OCI-LY3 (cell line): ENCODE results near the gene CHMP6.

Source experiments
- H2AFZ ChIP-seq: fragments of 200-600, 300-600 bp; shearing (Covaris generic); 2 replicates; pipeline ENCODE4 v1.6.0; 2014; ENCODE audit warnings: antibody characterized with exemption, low read depth, low read length
- H3K27ac ChIP-seq: fragments of 200-600, 300-600 bp; sonication (generic); 2 replicates; pipeline ENCODE4 v1.5.1; 2014; ENCODE audit warnings: mild to moderate bottlenecking, low read length, moderate library complexity, mixed read lengths
- H3K27me3 ChIP-seq: fragments of 200-600, 300-600 bp; sonication (generic); 2 replicates; pipeline ENCODE4 v1.6.1; 2014; ENCODE audit warnings: low read depth, low read length, mixed read lengths
- H3K36me3 ChIP-seq: fragments of 200-600, 300-600 bp; sonication (generic); replicated peaks from 2 replicates; pipeline ENCODE3; 2014; ENCODE audit warnings: low read depth, low read length, mixed read lengths
- H3K4me1 ChIP-seq: fragments of 300-600, 200-600 bp; sonication (generic); 2 replicates; pipeline ENCODE4 v1.6.1; 2014; ENCODE audit warnings: low read length, mixed read lengths
- H3K4me2 ChIP-seq: fragments of 200-600, 300-600 bp; sonication (generic); 2 replicates; pipeline ENCODE4 v1.6.1; 2014; ENCODE audit warnings: low read length, mixed read lengths
- H3K4me3 ChIP-seq: fragments of 300-600, 200-600 bp; sonication (generic); 2 replicates; pipeline ENCODE4 v1.5.1; 2014; ENCODE audit warnings: antibody characterized with exemption, mild to moderate bottlenecking, low read length, moderate library complexity
- H3K79me2 ChIP-seq: fragments of 300-600, 200-600 bp; shearing (Covaris generic); 2 replicates; pipeline ENCODE4 v1.6.1; 2014; ENCODE audit warnings: mild to moderate bottlenecking, low read length, mixed read lengths
- H3K9ac ChIP-seq: fragments of 300-600, 200-600 bp; shearing (Covaris generic); 2 replicates; pipeline ENCODE4 v1.6.0; 2014; ENCODE audit warnings: mild to moderate bottlenecking, low read length, moderate library complexity
- H3K9me3 ChIP-seq: fragments of 200-600, 300-600 bp; shearing (Covaris generic); 2 replicates; pipeline ENCODE4 v1.6.1; 2014; ENCODE audit warnings: low read length, mixed read lengths; ENCODE audit not compliant: insufficient read depth
- H4K20me1 ChIP-seq: fragments of 200-600, 300-600 bp; sonication (generic); 2 replicates; pipeline ENCODE4 v1.6.1; 2016; ENCODE audit warnings: low read length, mixed read lengths; ENCODE audit not compliant: insufficient read depth
- CTCF ChIP-seq: fragments of 200-600, 300-600 bp; sonication (generic); IDR thresholded peaks from 2 replicates; pipeline ENCODE4 v1.5.1; 2014; ENCODE audit warnings: antibody characterized with exemption, low read length, low read depth
- EZH2phosphoT487 ChIP-seq: fragments of 200-600 bp; shearing (Covaris generic); IDR thresholded peaks from 2 replicates; pipeline ENCODE4 v1.6.1; 2018; ENCODE audit warnings: antibody characterized with exemption, mixed run types, low read depth

CHMP6 gene

GRCh38 chr17:81010935-81011334 lies 19.3 kb downstream of the CHMP6 start:
- no peak overlapping the region for H3K9ac ChIP-seq
- no peaks in the 10 kb centered on the region for H3K9me3 ChIP-seq
- H3K4me1 ChIP-seq, result no peaks in the 10 kb centered on the region
- no peaks in the 10 kb centered on the region for H4K20me1 ChIP-seq
- H2AFZ ChIP-seq, result no peak overlapping the region
- TF ChIP-seq CTCF, result no peak
- no peak for TF ChIP-seq EZH2phosphoT487
- H3K4me2 ChIP-seq, result no peak overlapping the region
- no peaks in the 10 kb centered on the region for H3K36me3 ChIP-seq
- no peaks in the 10 kb centered on the region; the same call in 1 of the 2 replicates for H3K27me3 ChIP-seq
- H3K79me2 ChIP-seq, result no peaks in the 10 kb centered on the region
- H3K27ac ChIP-seq, result no peak overlapping the region
- no peak overlapping the region for H3K4me3 ChIP-seq

GRCh38 chr17:81011951-81012350 lies 20.3 kb downstream of the CHMP6 start:
- TF ChIP-seq EZH2phosphoT487, result no peak
- no peak for TF ChIP-seq CTCF
- H2AFZ ChIP-seq, result no peak overlapping the region

GRCh38 chr17:81012574-81013447 lies 21.2 kb downstream of the CHMP6 start:
- H2AFZ ChIP-seq, result no peak overlapping the region
- no peaks in the 10 kb centered on the region for H3K36me3 ChIP-seq
- H3K4me1 ChIP-seq, result no peaks in the 10 kb centered on the region
- no peak overlapping the region for H3K9ac ChIP-seq
- TF ChIP-seq CTCF, result no peak
- TF ChIP-seq EZH2phosphoT487, result no peak
- H3K79me2 ChIP-seq, result no peaks in the 10 kb centered on the region
- H3K27ac ChIP-seq, result no peak overlapping the region
- H3K27me3 ChIP-seq, result peaks cover 10% of the 10 kb centered on the region
- H4K20me1 ChIP-seq, result no peaks in the 10 kb centered on the region
- no peak overlapping the region for H3K4me3 ChIP-seq
- H3K4me2 ChIP-seq, result no peak overlapping the region
- no peaks in the 10 kb centered on the region for H3K9me3 ChIP-seq

More at GRCh38 chr17:81011951-81012350, 20.3 kb downstream of the CHMP6 start:
- Histone ChIP-seq H3K27ac (no peak overlapping the region), H3K79me2 (no peaks in the 10 kb centered on the region), H3K36me3 (no peaks in the 10 kb centered on the region), H3K9ac (no peak overlapping the region), H3K4me2 (no peak overlapping the region), H3K27me3 (peaks cover 8% of the 10 kb centered on the region), H3K9me3 (no peaks in the 10 kb centered on the region), H3K4me3 (no peak overlapping the region), H4K20me1 (no peaks in the 10 kb centered on the region), H3K4me1 (no peaks in the 10 kb centered on the region)

GRCh38 chr17:81013642-81014041 lies 22.0 kb downstream of the CHMP6 start:
- Histone ChIP-seq H3K9ac (no peak overlapping the region), H3K36me3 (no peaks in the 10 kb centered on the region), H2AFZ (no peak overlapping the region), H3K79me2 (no peaks in the 10 kb centered on the region), H3K4me3 (no peak overlapping the region), H3K9me3 (no peaks in the 10 kb centered on the region), H3K4me2 (no peak overlapping the region), H3K4me1 (no peaks in the 10 kb centered on the region), H3K27ac (no peak overlapping the region), H4K20me1 (no peaks in the 10 kb centered on the region), H3K27me3 (peaks cover 15% of the 10 kb centered on the region)
- TF ChIP-seq EZH2phosphoT487, result no peak
- no peak for TF ChIP-seq CTCF
